Neuronal stem cell (in vitro differentiated cells): ENCODE results near the gene MAN1B1.
A peak's percentile ranks its signal among the peaks of the same experiment; 100 is the strongest.

ENCODE experiments used
- DNase-seq: peaks from one replicate; pipeline ENCODE4 v3.0.0-alpha.2; 2013; ENCODE audit warnings: low spot score
- H2AFZ ChIP-seq: one replicate; pipeline ENCODE4 v1.6.1; 2013; ENCODE audit warnings: mild to moderate bottlenecking, low read length, inconsistent platforms
- H2AK5ac ChIP-seq: 2 replicates; pipeline ENCODE4 v1.6.1; 2013; ENCODE audit warnings: low read depth, mild to moderate bottlenecking, inconsistent platforms, low read length, moderate library complexity, mixed read lengths
- H2BK120ac ChIP-seq: 2 replicates; pipeline ENCODE4 v1.6.1; 2013; ENCODE audit warnings: low read depth, mild to moderate bottlenecking, inconsistent platforms, low read length, moderate library complexity, mixed read lengths
- H2BK12ac ChIP-seq: one replicate; pipeline ENCODE4 v1.6.1; 2013; ENCODE audit warnings: low read length, inconsistent platforms
- H2BK15ac ChIP-seq: 2 replicates; pipeline ENCODE4 v1.6.1; 2013; ENCODE audit warnings: mild to moderate bottlenecking, low read length, inconsistent platforms, mixed read lengths
- H2BK5ac ChIP-seq: one replicate; pipeline ENCODE4 v1.6.1; 2013; ENCODE audit warnings: inconsistent platforms, mild to moderate bottlenecking, low read length, moderate library complexity
- H3K14ac ChIP-seq: one replicate; pipeline ENCODE4 v1.6.1; 2013; ENCODE audit warnings: low read length, inconsistent platforms
- H3K18ac ChIP-seq: 2 replicates; pipeline ENCODE4 v1.6.1; 2013; ENCODE audit warnings: low read length, inconsistent platforms
- H3K23ac ChIP-seq: 2 replicates; pipeline ENCODE4 v1.6.1; 2013; ENCODE audit warnings: low read depth, mild to moderate bottlenecking, mixed read lengths, low read length, inconsistent platforms; ENCODE audit not compliant: poor library complexity
- H3K27ac ChIP-seq: replicated peaks from 3 replicates; pipeline ENCODE4 v1.5.1; 2013; ENCODE audit warnings: low read length, inconsistent platforms
- H3K27me3 ChIP-seq, 3 experiments: 2 replicates each; pipeline ENCODE4 v1.6.1; 2013; ENCODE audit warnings: low read length in 3 of 3, mild to moderate bottlenecking in 2 of 3, inconsistent platforms in 1 of 3, low read depth in 1 of 3, mixed read lengths in 1 of 3, moderate library complexity in 1 of 3; ENCODE audit not compliant: control insufficient read depth in 3 of 3, insufficient read depth in 3 of 3
- H3K36me3 ChIP-seq, 2 donors: replicated peaks in 1 of 2; 2 replicates each; pipeline ENCODE4 v1.6.1; 2013; ENCODE audit warnings: low read length in 2 of 2; ENCODE audit not compliant: control insufficient read depth in 2 of 2, insufficient read depth in 2 of 2
- H3K4ac ChIP-seq: 2 replicates; pipeline ENCODE4 v1.6.1; 2013; ENCODE audit warnings: inconsistent platforms, mild to moderate bottlenecking, low read length, moderate library complexity
- H3K4me1 ChIP-seq, 2 donors: 1 replicate in 1 of 2; 2 replicates in 1 of 2; pipeline ENCODE4 v1.6.1; 2013; ENCODE audit warnings: low read length in 2 of 2, low read depth in 1 of 2; ENCODE audit not compliant: control insufficient read depth in 2 of 2, insufficient read depth in 1 of 2
- H3K4me2 ChIP-seq: one replicate; pipeline ENCODE4 v1.6.1; 2013; ENCODE audit warnings: mild to moderate bottlenecking, low read length, inconsistent platforms; ENCODE audit not compliant: insufficient read depth, poor library complexity, severe bottlenecking
- H3K4me3 ChIP-seq, 2 donors: 2 replicates each; pipeline ENCODE4 v1.5.1; 2013; ENCODE audit warnings: low read length in 2 of 2, mild to moderate bottlenecking in 2 of 2, inconsistent platforms in 1 of 2, moderate library complexity in 1 of 2
- H3K79me1 ChIP-seq: one replicate; pipeline ENCODE4 v1.6.1; 2013; ENCODE audit warnings: low read depth, mild to moderate bottlenecking, inconsistent platforms, low read length, moderate library complexity
- H3K9ac ChIP-seq: one replicate; pipeline ENCODE4 v1.6.1; 2013; ENCODE audit warnings: mild to moderate bottlenecking, low read depth, low read length, inconsistent platforms; ENCODE audit not compliant: poor library complexity
- H3K9me3 ChIP-seq, 2 donors: replicated peaks in 1 of 2; 2 replicates each; pipeline versions ENCODE3 to v1.6.1; 2013; ENCODE audit warnings: low read length in 2 of 2, mild to moderate bottlenecking in 2 of 2, inconsistent platforms in 1 of 2, low read depth in 1 of 2, mixed read lengths in 1 of 2, moderate library complexity in 1 of 2; ENCODE audit not compliant: control insufficient read depth in 2 of 2, insufficient read depth in 1 of 2
- H4K8ac ChIP-seq: one replicate; pipeline ENCODE4 v1.6.1; 2013; ENCODE audit warnings: low read depth, mild to moderate bottlenecking, inconsistent platforms, low read length, moderate library complexity
- H4K91ac ChIP-seq: one replicate; pipeline ENCODE4 v1.6.1; 2013; ENCODE audit warnings: low read length, low read depth, mild to moderate bottlenecking, inconsistent platforms; ENCODE audit not compliant: poor library complexity
- WGBS, 2 donors: extraction: QIAGEN DNeasy Blood & Tissue Kit; methylation state at CpG; one replicate each; pipeline ENCODE4 v1.1.7; 2013; ENCODE audit warnings: missing lambda C conversion rate in 2 of 2, mixed read lengths in 1 of 2; ENCODE audit not compliant: insufficient read length in 2 of 2, insufficient replicate concordance in 1 of 2; ENCODE audit errors: extremely low coverage in 2 of 2; 5-methylcytosine and 5-hydroxymethylcytosine counted together

MAN1B1 gene

DNA sequence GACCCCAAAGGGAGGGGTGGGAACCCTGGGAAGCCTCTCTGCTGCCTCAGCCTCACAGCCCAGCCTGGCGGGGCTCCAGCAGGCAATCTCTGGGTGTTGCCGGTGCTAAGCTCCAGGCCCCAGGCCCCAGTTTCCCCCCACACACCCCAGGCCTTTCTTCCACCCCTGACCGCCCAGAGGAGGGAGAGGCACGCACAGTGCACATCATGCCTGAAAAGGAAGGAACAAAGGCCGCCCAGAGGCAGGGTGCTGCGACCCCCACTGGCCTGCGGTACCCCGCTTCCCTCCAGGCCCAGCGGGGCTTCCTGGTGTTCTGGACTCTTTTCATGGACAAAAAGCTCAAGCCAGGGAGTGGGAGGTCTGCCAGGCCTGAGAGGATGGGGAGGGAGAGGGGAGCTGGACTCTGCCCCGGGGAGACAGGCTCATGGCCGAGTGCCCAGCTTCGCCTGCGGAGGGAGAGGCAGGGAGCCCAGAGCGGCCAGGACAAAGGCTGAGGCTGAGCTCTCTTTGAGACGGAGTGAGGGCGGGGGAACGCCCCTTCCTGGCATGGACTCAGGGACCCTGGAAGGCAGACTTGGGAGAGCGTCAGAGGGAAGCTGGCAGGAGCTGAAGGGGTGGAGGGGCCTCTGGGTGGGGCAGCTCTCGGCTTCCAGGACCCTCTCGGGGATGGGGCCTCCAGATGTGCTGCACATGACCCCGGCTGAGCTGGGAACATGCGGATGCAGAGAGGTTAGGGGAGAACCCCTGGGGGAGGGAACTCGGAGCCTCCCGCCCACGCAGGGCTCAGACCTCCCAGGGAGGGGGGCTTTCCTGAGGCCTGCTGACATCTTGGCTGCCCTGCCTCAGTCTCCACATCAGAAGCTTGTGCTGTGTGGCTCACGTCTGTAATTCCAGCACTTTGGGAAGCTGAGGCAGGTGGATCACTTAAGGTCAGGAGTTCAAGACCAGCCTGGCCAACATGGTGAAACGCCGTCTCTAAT is 31.1 kb upstream of the MAN1B1 start:
- H2BK120ac ChIP-seq: no peak overlapping the region
- peaks cover under 1% of the 10 kb centered on the region for H3K79me1 ChIP-seq
- H2BK12ac ChIP-seq: peak overlapping the region; percentile 73
- peak overlapping the region; percentile 81 for H3K9ac ChIP-seq
- H3K4ac ChIP-seq: no peak overlapping the region
- WGBS, 2 donors: no CpG with 5 or more reads among the region's 28 CpGs
- H4K8ac ChIP-seq: no peak overlapping the region
- peak overlapping the region; percentile 90 for H2AFZ ChIP-seq
- H4K91ac ChIP-seq: no peak overlapping the region
- peak overlapping the region; percentile 76 for H3K18ac ChIP-seq
- H3K23ac ChIP-seq: no peak overlapping the region
- H3K4me2 ChIP-seq: no peak overlapping the region
- no peak overlapping the region for H2BK5ac ChIP-seq
- H2AK5ac ChIP-seq: peak overlapping the region; percentile 94
- H3K9me3 ChIP-seq: peaks cover 0 to 1% of the 10 kb centered on the region in 2 donors
- H2BK15ac ChIP-seq: peak overlapping the region; percentile 96
- H3K27ac ChIP-seq: no peak overlapping the region
- peak overlapping the region; percentile 38 for H3K14ac ChIP-seq
- peaks cover 8 to 13% of the 10 kb centered on the region in 2 donors for H3K4me1 ChIP-seq
- no peaks in the 10 kb centered on the region for H3K36me3 ChIP-seq
- peaks cover 17 to 75% (median 53%) of the 10 kb centered on the region in 3 experiments for H3K27me3 ChIP-seq
- H3K4me3 ChIP-seq: no peak overlapping the region
- DNase-seq: no peak

DNA sequence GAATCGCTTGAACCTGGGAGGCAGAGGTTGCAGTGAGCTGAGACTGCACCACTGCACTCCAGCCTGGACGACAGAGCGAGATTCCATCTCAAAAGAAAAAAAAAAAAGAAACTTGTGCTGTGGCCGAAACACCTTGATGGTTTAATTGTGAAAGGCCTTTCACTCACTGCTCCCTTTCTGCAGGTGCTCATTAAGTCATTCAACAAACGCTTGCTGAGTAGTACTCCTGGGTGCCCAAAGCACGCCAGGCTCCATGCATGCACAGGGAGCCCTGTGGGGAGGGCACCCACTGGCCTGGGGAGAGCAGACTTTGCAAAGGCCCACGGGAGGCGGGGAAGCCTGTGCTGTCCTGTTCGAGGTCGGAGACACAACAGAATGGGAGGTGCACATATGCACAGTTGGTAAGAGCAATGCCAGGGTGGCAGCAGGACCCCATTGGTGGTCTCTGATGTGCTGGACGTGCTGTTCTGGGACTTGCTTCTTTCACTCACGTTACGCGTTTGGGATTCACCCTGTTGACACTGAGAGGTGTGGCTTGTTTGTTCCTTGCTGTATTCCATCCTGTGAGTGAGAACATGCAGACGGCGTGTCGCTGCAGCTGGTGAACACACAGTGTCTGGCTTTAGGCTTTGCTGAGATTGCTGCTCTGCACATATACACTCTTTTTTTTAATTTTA is 29.9 kb upstream of the MAN1B1 start:
- Histone ChIP-seq H3K9ac (no peak overlapping the region), H3K4me1 (peaks cover 8 to 13% of the 10 kb centered on the region in 2 donors), H3K4me2 (no peak overlapping the region), H3K9me3 (peaks cover 0 to 1% of the 10 kb centered on the region in 2 donors), H3K27me3 (peaks cover 17 to 63% (median 41%) of the 10 kb centered on the region in 3 experiments), H3K27ac (no peak overlapping the region), H3K23ac (peak overlapping the region; percentile 48), H2AFZ (no peak overlapping the region), H3K4me3 (no peak overlapping the region), H3K18ac (no peak overlapping the region), H2AK5ac (peak overlapping the region; percentile 97), H2BK12ac (no peak overlapping the region), H2BK120ac (no peak overlapping the region), H3K14ac (peak overlapping the region; percentile 89), H4K91ac (no peak overlapping the region), H3K79me1 (peaks cover 2% of the 10 kb centered on the region), H3K4ac (no peak overlapping the region), H3K36me3 (no peaks in the 10 kb centered on the region), H2BK15ac (no peak overlapping the region), H2BK5ac (no peak overlapping the region), H4K8ac (no peak overlapping the region)
- DNase-seq: no peak
- WGBS, 2 donors: no CpG with 5 or more reads among the region's 17 CpGs

DNA sequence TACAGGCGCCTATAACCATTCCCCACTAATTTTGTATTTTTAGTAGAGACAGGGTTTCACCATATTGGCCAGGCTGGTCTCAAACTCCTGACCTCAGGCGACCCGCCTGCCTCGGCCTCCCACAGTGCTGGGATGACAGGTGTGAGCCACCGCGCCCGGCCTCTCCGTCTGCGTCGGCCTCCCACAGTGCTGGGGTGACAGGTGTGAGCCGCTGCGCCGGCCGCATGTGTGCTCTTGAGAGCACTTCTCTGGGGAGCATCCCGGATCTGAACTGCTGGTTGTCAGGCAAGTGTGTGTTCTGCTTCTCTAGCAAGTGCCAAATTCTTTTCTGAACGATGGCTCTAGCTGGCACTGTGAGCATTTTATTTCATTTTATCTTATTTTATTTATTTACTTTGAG is 29.2 kb upstream of the MAN1B1 start:
- no peak overlapping the region for H3K27ac ChIP-seq

More for the DNA sequence above, 29.2 kb upstream of the MAN1B1 start:
- H2BK5ac ChIP-seq: no peak overlapping the region
- no peak overlapping the region for H4K91ac ChIP-seq
- no peak overlapping the region for H3K4ac ChIP-seq
- H3K9me3 ChIP-seq: peaks cover 0 to 1% of the 10 kb centered on the region in 2 donors
- WGBS, 2 donors: no CpG with 5 or more reads among the region's 16 CpGs
- no peak overlapping the region for H3K9ac ChIP-seq
- H3K4me1 ChIP-seq: peaks cover 8 to 13% of the 10 kb centered on the region in 2 donors
- H3K4me2 ChIP-seq: no peak overlapping the region
- no peak overlapping the region for H3K14ac ChIP-seq
- H3K18ac ChIP-seq: no peak overlapping the region
- H3K36me3 ChIP-seq: no peaks in the 10 kb centered on the region
- H3K23ac ChIP-seq: no peak overlapping the region
- no peak overlapping the region for H2BK120ac ChIP-seq
- no peak overlapping the region for H2BK15ac ChIP-seq
- H3K27me3 ChIP-seq: peaks cover 17 to 56% (median 34%) of the 10 kb centered on the region in 3 experiments
- no peak for DNase-seq
- no peak overlapping the region for H4K8ac ChIP-seq
- H3K79me1 ChIP-seq: peaks cover 2% of the 10 kb centered on the region
- no peak overlapping the region for H2BK12ac ChIP-seq
- H2AK5ac ChIP-seq: no peak overlapping the region
- H3K4me3 ChIP-seq: no peak overlapping the region
- H2AFZ ChIP-seq: no peak overlapping the region
